Measurements from ENCODE around the gene ABTB1. TPM values are rescaled to one million over a fixed set of nuclear protein-coding genes. Genes with fewer than 3 reads are reported as not detected.

Gene ABTB1
- polyA plus RNA-seq, 6 donors from 2014 or later = 57.4 to 88.4 (median 79.4) TPM

- Mint-ChIP-seq H3K36me3 (no peaks in the 10 kb centered on the region), H3K9me3 (no peaks in the 10 kb centered on the region), H3K27ac (no peak overlapping the region), H3K27me3 (no peaks in the 10 kb centered on the region), H3K4me1 (no peaks in the 10 kb centered on the region), H3K4me3 (no peak overlapping the region)
- DNase-seq (no peak), ATAC-seq (ENCODE audit: low read depth in 2 of 2) (no peak)
Observed at GRCh38 chr3:127655641-127656040, 17.1 kb upstream of the ABTB1 start.

DNA sequence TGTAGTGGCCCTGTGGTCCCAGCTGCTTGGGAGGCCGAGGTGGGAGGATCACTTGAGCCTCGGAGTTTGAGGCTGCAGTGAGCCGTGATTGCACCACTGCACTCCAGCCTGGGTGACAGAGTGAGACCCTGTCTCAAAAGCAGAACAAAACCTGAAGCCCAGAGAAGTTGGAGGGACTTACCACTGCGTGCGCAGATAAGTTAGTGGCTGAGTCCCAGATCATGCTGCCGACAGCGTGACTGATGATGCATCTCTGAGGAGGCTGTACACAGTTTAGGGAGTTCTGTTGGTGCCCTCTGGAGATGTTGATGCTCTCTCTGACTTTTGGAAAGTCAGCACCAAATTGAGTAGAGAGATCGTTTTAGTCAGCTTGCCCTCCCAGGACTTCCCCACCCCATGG lies 15.8 kb upstream of the ABTB1 start:
- Mint-ChIP-seq H3K4me3 (no peak overlapping the region), H3K9me3 (no peaks in the 10 kb centered on the region), H3K27ac (no peak overlapping the region), H3K36me3 (no peaks in the 10 kb centered on the region), H3K4me1 (no peaks in the 10 kb centered on the region), H3K27me3 (no peaks in the 10 kb centered on the region)
- ATAC-seq (ENCODE audit: low read depth in 2 of 2) (no peak), DNase-seq (no peak)

DNA sequence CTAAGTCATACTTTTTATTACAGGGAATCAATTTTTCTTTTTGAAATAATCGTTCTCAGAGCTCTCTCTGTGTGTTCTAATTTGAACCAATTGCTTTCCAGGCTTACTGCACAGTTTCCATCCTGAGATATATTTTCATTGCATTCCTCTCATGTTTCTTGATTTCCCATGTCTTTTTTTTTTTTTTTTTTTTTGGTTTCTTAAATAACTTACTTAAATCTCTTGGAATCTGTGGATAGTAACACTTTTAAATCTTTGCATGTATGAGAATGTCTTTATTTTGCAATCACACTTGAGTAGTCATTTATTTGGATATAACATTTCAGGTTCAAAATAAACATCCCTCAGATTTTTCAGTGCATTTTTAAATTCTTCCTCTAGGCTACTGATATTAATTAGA lies 14.5 kb upstream of the ABTB1 start:
- ATAC-seq (ENCODE audit: low read depth in 2 of 2) = no peak
- no peak overlapping the region for H3K4me3 Mint-ChIP-seq
- H3K27me3 Mint-ChIP-seq = peaks cover 0 to 3% (median 0%) of the 10 kb centered on the region in 3 donors
- no peaks in the 10 kb centered on the region for H3K36me3 Mint-ChIP-seq
- DNase-seq = no peak
- H3K27ac Mint-ChIP-seq = no peak overlapping the region
- H3K4me1 Mint-ChIP-seq = no peaks in the 10 kb centered on the region
- no peaks in the 10 kb centered on the region for H3K9me3 Mint-ChIP-seq

- DNase-seq (no peak), ATAC-seq (ENCODE audit: low read depth in 2 of 2) (no peak)
- Mint-ChIP-seq H3K27ac (no peak overlapping the region), H3K4me1 (no peaks in the 10 kb centered on the region), H3K4me3 (no peak overlapping the region), H3K27me3 (peaks cover 0 to 3% (median 0%) of the 10 kb centered on the region in 3 donors), H3K36me3 (no peaks in the 10 kb centered on the region), H3K9me3 (no peaks in the 10 kb centered on the region)
Observed at GRCh38 chr3:127660621-127661251, 12.0 kb upstream of the ABTB1 start.

DNA sequence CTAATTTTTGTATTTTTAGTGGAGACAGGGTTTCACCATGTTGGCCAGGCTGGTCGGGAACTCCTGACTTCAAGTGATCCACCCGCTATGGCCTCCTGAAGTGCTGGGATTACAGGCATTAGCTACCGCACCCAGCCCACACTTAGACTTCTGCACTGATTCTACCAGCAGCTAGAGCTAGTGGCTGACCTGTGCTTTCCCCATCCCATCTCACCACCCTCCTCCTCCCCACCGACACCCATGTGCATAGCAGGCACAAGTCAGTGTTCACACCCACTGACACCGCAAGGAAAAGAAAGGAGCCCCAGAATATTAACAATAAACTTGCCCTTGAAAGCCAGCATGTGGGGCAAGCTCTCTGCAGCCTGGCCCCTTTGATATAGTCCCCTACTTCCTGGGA lies 11.2 kb upstream of the ABTB1 start:
- Mint-ChIP-seq H3K36me3 (no peaks in the 10 kb centered on the region), H3K27me3 (peaks cover 0 to 3% (median 0%) of the 10 kb centered on the region in 3 donors), H3K4me1 (no peaks in the 10 kb centered on the region), H3K4me3 (peak overlapping the region in 1 of 8 donors; percentile 45), H3K9me3 (no peaks in the 10 kb centered on the region), H3K27ac (no peak overlapping the region)
- ATAC-seq (ENCODE audit: low read depth in 2 of 2) (no peak), DNase-seq (no peak)

GRCh38 chr3:127662001-127662469 lies 10.7 kb upstream of the ABTB1 start:
- Mint-ChIP-seq H3K27ac (no peak overlapping the region), H3K36me3 (no peaks in the 10 kb centered on the region), H3K4me1 (no peaks in the 10 kb centered on the region), H3K9me3 (no peaks in the 10 kb centered on the region), H3K27me3 (peaks cover 0 to 3% (median 0%) of the 10 kb centered on the region in 3 donors), H3K4me3 (no peak overlapping the region)
- DNase-seq = no peak
- ATAC-seq (ENCODE audit: low read depth in 2 of 2) = no peak

- Mint-ChIP-seq H3K36me3 (no peaks in the 10 kb centered on the region), H3K27me3 (peaks cover 0 to 3% (median 0%) of the 10 kb centered on the region in 3 donors), H3K9me3 (no peaks in the 10 kb centered on the region), H3K27ac (peak overlapping the region in 1 of 6 donors; percentile 83), H3K4me1 (no peaks in the 10 kb centered on the region), H3K4me3 (no peak overlapping the region)
- DNase-seq = no peak
- no peak for ATAC-seq (ENCODE audit: low read depth in 2 of 2)
Observed at GRCh38 chr3:127663151-127663550, 9.6 kb upstream of the ABTB1 start.

GRCh38 chr3:127665165-127665564 lies 7.6 kb upstream of the ABTB1 start:
- ATAC-seq (ENCODE audit: low read depth in 2 of 2) = no peak
- DNase-seq = no peak
- no peaks in the 10 kb centered on the region for H3K9me3 Mint-ChIP-seq
- no peak overlapping the region for H3K4me3 Mint-ChIP-seq
- peaks cover 0 to 4% (median 0%) of the 10 kb centered on the region in 3 donors for H3K4me1 Mint-ChIP-seq
- H3K36me3 Mint-ChIP-seq = no peaks in the 10 kb centered on the region
- H3K27me3 Mint-ChIP-seq = peaks cover 0 to 8% (median 3%) of the 10 kb centered on the region in 3 donors
- H3K27ac Mint-ChIP-seq = no peak overlapping the region

DNA sequence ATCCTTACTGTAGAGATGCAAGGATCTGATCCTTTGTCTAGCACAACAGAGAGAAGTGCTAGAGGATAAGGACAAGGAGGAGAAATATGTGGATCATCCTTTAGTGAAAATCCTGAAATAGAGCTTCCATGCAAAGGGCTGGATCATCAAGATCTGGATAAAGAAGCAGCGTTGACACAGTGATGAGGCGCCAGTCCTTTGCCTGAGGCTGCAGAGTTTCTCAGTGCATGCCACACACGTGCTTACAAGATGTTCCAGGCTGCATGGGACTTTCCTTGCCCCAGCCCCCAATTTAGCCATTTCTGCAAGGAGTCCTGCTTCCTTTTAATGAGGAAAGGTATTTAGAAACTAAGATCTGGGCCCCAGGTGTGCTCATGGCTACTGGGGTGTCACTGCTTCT lies 7.2 kb upstream of the ABTB1 start:
- no peak for ATAC-seq (ENCODE audit: low read depth in 2 of 2)
- no peak for DNase-seq
- H3K4me3 Mint-ChIP-seq = no peak overlapping the region
- peaks cover 0 to 4% (median 0%) of the 10 kb centered on the region in 3 donors for H3K4me1 Mint-ChIP-seq
- no peak overlapping the region for H3K27ac Mint-ChIP-seq
- H3K9me3 Mint-ChIP-seq = no peaks in the 10 kb centered on the region
- no peaks in the 10 kb centered on the region for H3K36me3 Mint-ChIP-seq
- peaks cover 0 to 8% (median 3%) of the 10 kb centered on the region in 3 donors for H3K27me3 Mint-ChIP-seq

DNA sequence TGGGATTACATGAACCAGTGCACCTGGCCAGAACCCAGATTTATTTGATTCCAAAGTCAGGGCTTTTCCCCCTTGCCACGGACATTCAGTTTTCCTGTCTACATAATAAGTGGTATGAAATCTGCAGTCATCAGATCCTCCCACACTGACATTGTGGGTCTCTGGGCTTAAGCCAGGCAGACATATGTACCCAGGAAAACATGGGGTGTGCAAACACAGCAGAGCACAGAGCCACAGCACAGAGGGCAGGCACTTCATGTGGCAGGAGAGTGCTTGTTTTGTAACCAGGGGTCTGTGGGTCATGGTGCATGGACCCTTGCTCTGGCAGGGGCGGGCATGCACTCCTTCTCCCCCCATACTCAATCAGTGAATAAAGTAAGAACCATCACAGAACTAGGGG lies 6.1 kb upstream of the ABTB1 start:
- Mint-ChIP-seq H3K9me3 (no peaks in the 10 kb centered on the region), H3K36me3 (no peaks in the 10 kb centered on the region), H3K27me3 (peaks cover 0 to 8% (median 3%) of the 10 kb centered on the region in 3 donors), H3K27ac (peak overlapping the region in 1 of 6 donors; percentile 33), H3K4me1 (peaks cover 0 to 12% (median 10%) of the 10 kb centered on the region in 3 donors), H3K4me3 (no peak overlapping the region)
- DNase-seq = no peak
- no peak for ATAC-seq (ENCODE audit: low read depth in 2 of 2)

GRCh38 chr3:127667119-127667681 lies 5.6 kb upstream of the ABTB1 start:
- Mint-ChIP-seq H3K9me3 (no peaks in the 10 kb centered on the region), H3K27me3 (peaks cover 0 to 8% (median 3%) of the 10 kb centered on the region in 3 donors), H3K4me3 (no peak overlapping the region), H3K36me3 (no peaks in the 10 kb centered on the region), H3K4me1 (peaks cover 0 to 16% (median 15%) of the 10 kb centered on the region in 3 donors), H3K27ac (no peak overlapping the region)
- ATAC-seq (ENCODE audit: low read depth in 2 of 2) (no peak), DNase-seq (no peak)

DNA sequence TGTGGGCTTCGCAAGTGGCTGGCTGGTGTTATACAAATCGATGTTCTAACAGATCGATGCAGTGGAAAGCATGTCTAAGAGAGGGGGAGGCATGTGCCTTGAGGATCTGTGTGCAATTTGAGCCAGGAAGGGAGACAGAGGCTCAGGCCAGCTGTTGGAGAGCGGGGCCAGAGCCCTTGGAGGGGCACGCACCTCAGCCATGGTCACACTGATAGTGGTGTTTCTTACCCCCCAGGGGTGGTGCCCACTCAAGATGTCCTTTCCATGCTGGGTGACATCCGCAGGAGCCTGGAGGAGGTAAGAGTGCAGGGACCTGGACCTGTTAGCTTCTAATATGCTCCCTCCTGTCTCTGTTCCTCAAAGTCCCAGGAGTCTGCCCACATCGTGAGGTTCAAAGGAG lies 3.8 kb upstream of the ABTB1 start:
- Mint-ChIP-seq H3K4me3 (peak overlapping the region in 2 of 8 donors; percentile 2 to 83), H3K4me1 (peaks cover 5 to 23% (median 21%) of the 10 kb centered on the region in 3 donors), H3K27me3 (peaks cover 0 to 8% (median 0%) of the 10 kb centered on the region in 3 donors), H3K36me3 (no peaks in the 10 kb centered on the region), H3K9me3 (no peaks in the 10 kb centered on the region), H3K27ac (peak overlapping the region in 2 of 6 donors; percentile 42 to 67)
- ATAC-seq (ENCODE audit: low read depth in 2 of 2) = no peak
- DNase-seq = no peak

- DNase-seq (no peak), ATAC-seq (ENCODE audit: low read depth in 2 of 2) (no peak)
- Mint-ChIP-seq H3K4me1 (peaks cover 10 to 31% (median 29%) of the 10 kb centered on the region in 3 donors), H3K27ac (peak overlapping the region in 2 of 6 donors; percentile 42 to 78), H3K4me3 (peak overlapping the region in 2 of 8 donors; percentile 84 to 93), H3K27me3 (peaks cover 0 to 8% (median 0%) of the 10 kb centered on the region in 3 donors), H3K36me3 (no peaks in the 10 kb centered on the region), H3K9me3 (no peaks in the 10 kb centered on the region)
Observed at GRCh38 chr3:127669541-127670228, 3.1 kb upstream of the ABTB1 start.

DNA sequence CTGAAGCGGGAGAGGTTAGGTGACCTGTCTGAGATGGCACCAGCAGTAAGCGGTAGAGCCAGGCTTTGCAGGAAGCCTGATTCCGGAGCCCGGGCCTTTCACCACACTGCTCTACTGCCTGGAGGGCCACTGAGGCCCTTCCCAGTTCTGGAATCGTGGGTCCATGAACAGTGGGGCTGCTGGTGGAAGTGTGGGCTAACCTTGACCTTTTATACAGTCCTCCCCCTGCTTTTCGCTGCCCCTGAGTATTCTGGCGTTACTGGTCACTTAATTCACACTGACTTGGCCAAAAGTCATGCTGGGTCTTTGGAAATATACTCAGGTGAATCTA lies 2.6 kb upstream of the ABTB1 start:
- H3K4me1 Mint-ChIP-seq = peaks cover 15 to 34% (median 34%) of the 10 kb centered on the region in 3 donors
- no peaks in the 10 kb centered on the region for H3K9me3 Mint-ChIP-seq
- H3K4me3 Mint-ChIP-seq = peak overlapping the region in 6 of 8 donors; percentile 41 to 93 (median 53)
- no peaks in the 10 kb centered on the region for H3K36me3 Mint-ChIP-seq
- DNase-seq (no peak), ATAC-seq (ENCODE audit: low read depth in 2 of 2) (no peak)
- H3K27ac Mint-ChIP-seq = peak overlapping the region in 3 of 6 donors; percentile 24 to 96 (median 47)
- H3K27me3 Mint-ChIP-seq = peaks cover 0 to 8% (median 0%) of the 10 kb centered on the region in 3 donors

Data from naive B cell (primary cell).